Measurements from ENCODE around the gene RAPSN.

DNA sequence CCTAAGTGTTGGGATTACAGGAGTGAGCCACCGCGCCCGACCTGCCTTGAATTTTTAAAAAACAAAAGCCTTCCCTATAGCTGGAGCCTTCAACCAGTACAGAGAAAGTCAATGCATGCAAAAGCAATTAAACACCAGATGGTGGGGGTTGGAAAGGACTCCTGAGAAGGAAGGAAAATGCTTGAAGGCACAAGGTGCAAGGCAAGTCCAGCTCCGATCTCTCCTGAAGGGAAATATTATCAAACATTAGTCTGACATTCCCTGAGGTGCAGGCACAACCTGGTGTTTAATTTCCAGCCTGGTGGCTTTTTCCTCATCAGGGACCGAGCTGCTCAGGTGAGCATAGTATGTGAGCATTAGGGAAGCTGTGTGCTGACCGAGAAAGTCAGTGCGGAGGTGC, 12.9 kb upstream of the RAPSN start:
- no peak for TF ChIP-seq CTCF (IDR thresholded peaks at IDR 0.05; ENCODE audit: extremely low read depth in 1 of 2, insufficient read depth in 1 of 2, low read depth in 1 of 2, low read length in 2 of 2)
- no peak for TF ChIP-seq POLR2A (IDR thresholded peaks at IDR 0.05; ENCODE audit: low read depth, low read length)
- no peak for TF ChIP-seq POLR2AphosphoS5 (IDR thresholded peaks at IDR 0.05; ENCODE audit: insufficient read depth, low read depth, low read length)
- no peak for TF ChIP-seq EZH2 (IDR thresholded peaks at IDR 0.05; ENCODE audit: borderline replicate concordance, low read depth, low read length, severe bottlenecking)

Measured in endothelial cell of umbilical vein (primary cell).